Hepatocyte (in vitro differentiated cells): ENCODE measurements around the gene PLXNC1. TPM values are rescaled to one million over a fixed set of nuclear protein-coding genes. Genes with fewer than 3 reads are reported as not detected.
"Not testable (repeated sequence)": the region's sequence is repeated elsewhere in the genome, so short reads cannot be mapped to it uniquely, and the experiment has no call there.

ENCODE experiments used
- DNase-seq: peaks from one replicate; pipeline ENCODE4 v3.0.0-alpha.2; 2016; ENCODE audit warnings: low spot score
- H2AFZ ChIP-seq: fragments of 200-600 bp; sonication (generic); 2 replicates; pipeline ENCODE4 v1.6.0; 2016; ENCODE audit warnings: antibody characterized with exemption, mild to moderate bottlenecking
- H3K27ac ChIP-seq: fragments of 200-600 bp; sonication (generic); 2 replicates; pipeline ENCODE4 v1.5.1; 2016; ENCODE audit warnings: mild to moderate bottlenecking
- H3K27me3 ChIP-seq: fragments of 200-600 bp; sonication (generic); 2 replicates; pipeline ENCODE4 v1.6.1; 2016
- H3K36me3 ChIP-seq: fragments of 200-600 bp; sonication (generic); replicated peaks from 2 replicates; pipeline ENCODE4 v1.5.1; 2016; ENCODE audit warnings: low read depth; ENCODE audit not compliant: insufficient read depth
- H3K4me1 ChIP-seq: fragments of 200-600 bp; sonication (generic); 2 replicates; pipeline ENCODE4 v1.5.1; 2016; ENCODE audit warnings: mild to moderate bottlenecking, moderate library complexity; ENCODE audit not compliant: insufficient read depth
- H3K4me2 ChIP-seq: fragments of 200-600 bp; sonication (generic); 2 replicates; pipeline ENCODE4 v1.6.0; 2016
- H3K4me3 ChIP-seq: fragments of 200-600 bp; sonication (generic); 2 replicates; pipeline ENCODE4 v1.5.1; 2016; ENCODE audit warnings: mild to moderate bottlenecking
- H3K79me2 ChIP-seq: fragments of 200-600 bp; sonication (generic); 2 replicates; pipeline ENCODE4 v1.6.0; 2017; ENCODE audit warnings: mild to moderate bottlenecking
- H3K9me2 ChIP-seq: fragments of 200-600 bp; sonication (generic); replicated peaks from 2 replicates; pipeline ENCODE4 v1.6.0; 2017; ENCODE audit warnings: mild to moderate bottlenecking; ENCODE audit not compliant: insufficient read depth
- H3K9me3 ChIP-seq: fragments of 200-600 bp; sonication (generic); 2 replicates; pipeline ENCODE4 v1.5.1; 2016; ENCODE audit warnings: low read depth, mild to moderate bottlenecking
- H4K20me1 ChIP-seq: fragments of 200-600 bp; sonication (generic); 2 replicates; pipeline ENCODE4 v1.6.0; 2016; ENCODE audit warnings: mild to moderate bottlenecking; ENCODE audit not compliant: insufficient read depth, poor library complexity, severe bottlenecking
- EZH2 ChIP-seq: fragments of 200-600 bp; sonication (generic); IDR thresholded peaks from 2 replicates; pipeline ENCODE4 v1.6.1; 2016; ENCODE audit warnings: antibody characterized with exemption, mild to moderate bottlenecking, borderline replicate concordance
- EZH2phosphoT487 ChIP-seq: fragments of 200-600 bp; sonication (generic); IDR thresholded peaks from one replicate; pipeline ENCODE4 v1.6.1; 2018; ENCODE audit warnings: antibody characterized with exemption, mild to moderate bottlenecking, low read depth, moderate library complexity; ENCODE audit not compliant: unreplicated experiment, severe bottlenecking
- WGBS: methylation state at CpG from one replicate; pipeline ENCODE4 v1.1.6; 2016; ENCODE audit warnings: low lambda C conversion rate; ENCODE audit errors: missing lambda C conversion rate; 5-methylcytosine and 5-hydroxymethylcytosine counted together
- polyA plus RNA-seq: library from polyadenylated mRNA; unstranded; fragments of >200 nt; fragmentation: Nextera tagmentation; extraction: Ambion mirVana; gene quantifications from 2 replicates; pipeline ENCODE4 v1.2.1, GENCODE V29; 2016
- total RNA-seq: library from RNA; depleted of rRNA; stranded (reverse); fragments of >200 nt; gene quantifications from 2 replicates; pipeline ENCODE4 v1.2.3, GENCODE V29; 2014
- TF ChIP-seq, protein P1 (sequence below): fragments of 200-600 bp; sonication (generic); IDR thresholded peaks from 2 replicates; pipeline ENCODE4 v1.5.1; 2016; ENCODE audit warnings: antibody characterized with exemption, mild to moderate bottlenecking; ENCODE audit not compliant: poor library complexity

Gene PLXNC1
- total and polyA plus RNA-seq, 2 experiments from 2014 or later: 6.7 to 23.2 TPM

DNA sequence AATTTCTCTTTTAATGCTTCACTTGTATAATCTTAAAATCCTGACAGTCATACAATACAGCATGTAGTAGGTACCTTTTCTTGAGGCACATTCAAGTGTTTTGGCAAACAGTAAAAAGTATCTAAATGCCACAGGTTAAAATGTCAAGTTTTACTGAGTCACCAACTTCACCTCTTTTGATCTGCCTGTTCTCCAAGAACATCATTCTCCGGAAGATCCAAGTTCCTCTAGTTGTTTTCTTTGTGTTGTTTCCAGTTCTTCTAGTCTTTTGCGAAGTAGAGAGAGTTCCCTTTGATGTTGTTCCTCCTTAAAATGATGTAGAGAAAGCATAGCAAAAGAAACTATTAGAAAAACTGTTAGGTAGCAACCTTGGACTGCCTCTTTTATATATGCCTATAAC, 160.2 kb downstream of the PLXNC1 start:
- no peak for TF ChIP-seq EZH2
- TF ChIP-seq, protein P1, sequence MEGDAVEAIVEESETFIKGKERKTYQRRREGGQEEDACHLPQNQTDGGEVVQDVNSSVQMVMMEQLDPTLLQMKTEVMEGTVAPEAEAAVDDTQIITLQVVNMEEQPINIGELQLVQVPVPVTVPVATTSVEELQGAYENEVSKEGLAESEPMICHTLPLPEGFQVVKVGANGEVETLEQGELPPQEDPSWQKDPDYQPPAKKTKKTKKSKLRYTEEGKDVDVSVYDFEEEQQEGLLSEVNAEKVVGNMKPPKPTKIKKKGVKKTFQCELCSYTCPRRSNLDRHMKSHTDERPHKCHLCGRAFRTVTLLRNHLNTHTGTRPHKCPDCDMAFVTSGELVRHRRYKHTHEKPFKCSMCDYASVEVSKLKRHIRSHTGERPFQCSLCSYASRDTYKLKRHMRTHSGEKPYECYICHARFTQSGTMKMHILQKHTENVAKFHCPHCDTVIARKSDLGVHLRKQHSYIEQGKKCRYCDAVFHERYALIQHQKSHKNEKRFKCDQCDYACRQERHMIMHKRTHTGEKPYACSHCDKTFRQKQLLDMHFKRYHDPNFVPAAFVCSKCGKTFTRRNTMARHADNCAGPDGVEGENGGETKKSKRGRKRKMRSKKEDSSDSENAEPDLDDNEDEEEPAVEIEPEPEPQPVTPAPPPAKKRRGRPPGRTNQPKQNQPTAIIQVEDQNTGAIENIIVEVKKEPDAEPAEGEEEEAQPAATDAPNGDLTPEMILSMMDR: no peak
- no peak for TF ChIP-seq EZH2phosphoT487
- WGBS: 88% methylated on average over 2 of the region's 2 CpGs

DNA sequence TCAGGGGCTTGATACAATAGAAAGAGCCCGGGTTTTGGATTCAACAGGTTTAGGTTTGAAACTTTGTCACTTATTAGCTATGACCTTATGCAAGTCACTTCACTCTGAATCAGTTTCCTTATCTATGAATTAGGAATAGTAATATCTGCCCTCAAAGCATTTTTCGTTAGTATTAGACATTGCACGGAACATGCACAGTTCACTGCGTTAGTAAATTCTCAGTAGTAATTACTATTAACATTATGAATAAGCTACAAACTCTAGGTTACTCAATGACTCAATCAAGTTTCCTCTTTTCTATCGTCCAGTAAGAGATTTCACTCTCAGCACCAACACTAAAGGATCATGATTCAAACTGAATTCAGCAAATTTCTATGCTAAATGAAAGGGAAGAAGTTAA, 161.0 kb downstream of the PLXNC1 start:
- H2AFZ ChIP-seq: no peak overlapping the region
- H3K4me2 ChIP-seq: no peak overlapping the region
- no peaks in the 10 kb centered on the region for H3K9me3 ChIP-seq
- H4K20me1 ChIP-seq: no peaks in the 10 kb centered on the region
- no peaks in the 10 kb centered on the region for H3K27me3 ChIP-seq
- no peaks in the 10 kb centered on the region for H3K9me2 ChIP-seq
- H3K4me1 ChIP-seq: no peaks in the 10 kb centered on the region
- DNase-seq: no peak
- TF ChIP-seq EZH2phosphoT487: no peak
- TF ChIP-seq EZH2: no peak
- TF ChIP-seq, protein P1: no peak
- H3K4me3 ChIP-seq: no peak overlapping the region
- no peak overlapping the region for H3K27ac ChIP-seq
- WGBS: 96% methylated on average over 5 of the region's 5 CpGs
- H3K79me2 ChIP-seq: no peaks in the 10 kb centered on the region
- peaks cover 2% of the 10 kb centered on the region for H3K36me3 ChIP-seq

More for the DNA sequence above, 160.2 kb downstream of the PLXNC1 start:
- H2AFZ ChIP-seq: no peak overlapping the region
- H3K27me3 ChIP-seq: no peaks in the 10 kb centered on the region
- H3K36me3 ChIP-seq: peaks cover 2% of the 10 kb centered on the region
- H4K20me1 ChIP-seq: no peaks in the 10 kb centered on the region
- DNase-seq: no peak
- no peaks in the 10 kb centered on the region for H3K9me2 ChIP-seq
- H3K9me3 ChIP-seq: no peaks in the 10 kb centered on the region
- H3K4me3 ChIP-seq: no peak overlapping the region
- no peaks in the 10 kb centered on the region for H3K79me2 ChIP-seq
- H3K27ac ChIP-seq: no peak overlapping the region
- H3K4me1 ChIP-seq: no peaks in the 10 kb centered on the region
- H3K4me2 ChIP-seq: no peak overlapping the region

DNA sequence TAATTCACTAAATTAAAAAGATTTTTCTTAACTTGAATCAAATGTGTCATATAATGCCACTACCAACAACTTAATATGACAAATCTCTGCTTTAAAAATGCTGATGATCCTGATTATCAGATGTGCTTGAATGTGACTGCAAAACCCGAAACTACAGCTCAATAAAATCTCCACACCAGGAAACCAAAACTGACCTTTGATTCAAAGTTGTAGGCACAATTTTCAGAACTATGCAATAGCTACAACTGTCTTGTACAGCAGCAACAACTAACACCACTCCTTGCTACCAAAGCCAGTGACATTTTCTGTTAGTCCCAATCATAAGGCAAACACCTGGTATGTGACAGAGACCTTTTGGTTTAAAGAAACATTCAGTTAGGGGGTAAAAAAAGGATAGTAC, 164.0 kb downstream of the PLXNC1 start:
- H3K27ac ChIP-seq: peak overlapping the region; percentile 75
- H3K27me3 ChIP-seq: no peaks in the 10 kb centered on the region
- no peaks in the 10 kb centered on the region for H3K9me3 ChIP-seq
- DNase-seq: no peak
- WGBS: 70% methylated on average over 1 of the region's 1 CpG
- H4K20me1 ChIP-seq: no peaks in the 10 kb centered on the region
- H3K79me2 ChIP-seq: no peaks in the 10 kb centered on the region
- H3K36me3 ChIP-seq: peaks cover 2% of the 10 kb centered on the region
- TF ChIP-seq EZH2phosphoT487 (no peak), EZH2 (no peak)
- TF ChIP-seq, protein P1: no peak
- H3K4me2 ChIP-seq: no peak overlapping the region
- no peak overlapping the region for H2AFZ ChIP-seq
- H3K4me3 ChIP-seq: no peak overlapping the region
- no peaks in the 10 kb centered on the region for H3K4me1 ChIP-seq
- H3K9me2 ChIP-seq: no peaks in the 10 kb centered on the region

DNA sequence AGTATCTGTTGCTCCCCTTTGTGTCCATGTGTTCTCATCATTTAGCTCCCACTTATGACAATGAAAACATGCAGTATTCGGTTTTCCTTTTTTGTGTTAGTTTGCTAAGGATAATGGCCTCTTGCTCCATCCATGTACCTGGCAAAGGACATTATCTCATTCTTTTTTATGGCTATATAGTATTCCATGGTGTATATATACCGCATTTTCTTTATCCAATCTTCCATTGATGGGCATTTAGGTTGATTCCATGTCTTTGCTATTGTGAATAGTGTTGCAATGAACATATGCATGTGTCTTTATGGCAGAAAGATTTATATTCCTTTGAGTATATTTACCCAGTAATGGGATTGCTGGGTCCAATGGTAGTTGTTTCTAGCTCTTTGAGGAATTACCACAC, 168.2 kb downstream of the PLXNC1 start:
- not testable (repeated sequence) for DNase-seq, H3K4me3 ChIP-seq, H3K27me3 ChIP-seq, H3K4me1 ChIP-seq, H3K9me2 ChIP-seq, H4K20me1 ChIP-seq, H3K27ac ChIP-seq, H3K79me2 ChIP-seq, H3K4me2 ChIP-seq, H3K36me3 ChIP-seq, H2AFZ ChIP-seq
- WGBS: 98% methylated on average over 2 of the region's 2 CpGs
- H3K9me3 ChIP-seq: peaks cover 15% of the 10 kb centered on the region
